ENCODE results near the gene TTI1.
"Not testable (repeated sequence)": the region's sequence is repeated elsewhere in the genome, so short reads cannot be mapped to it uniquely, and the experiment has no call there.

TTI1 gene

DNA sequence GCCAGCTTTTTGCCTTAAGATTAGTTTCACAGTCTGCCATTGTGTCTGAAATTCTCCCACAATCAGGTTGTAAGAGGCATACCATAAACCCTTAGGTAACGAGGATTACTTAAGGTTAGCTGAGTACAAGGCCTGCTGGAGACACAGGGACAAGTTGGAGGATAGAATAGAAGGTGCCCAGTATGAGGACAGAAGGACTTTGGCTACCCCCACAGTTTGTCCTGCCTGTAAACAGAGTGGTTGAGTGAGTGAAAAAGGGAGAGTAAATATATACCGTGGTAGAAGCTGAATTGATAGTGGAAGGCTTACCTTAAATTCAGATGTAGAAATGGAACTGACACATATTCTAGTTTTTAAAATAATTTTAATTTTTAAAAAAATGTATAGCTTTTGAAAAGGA is 19.6 kb upstream of the TTI1 start:
- no peak for DNase-seq

DNA sequence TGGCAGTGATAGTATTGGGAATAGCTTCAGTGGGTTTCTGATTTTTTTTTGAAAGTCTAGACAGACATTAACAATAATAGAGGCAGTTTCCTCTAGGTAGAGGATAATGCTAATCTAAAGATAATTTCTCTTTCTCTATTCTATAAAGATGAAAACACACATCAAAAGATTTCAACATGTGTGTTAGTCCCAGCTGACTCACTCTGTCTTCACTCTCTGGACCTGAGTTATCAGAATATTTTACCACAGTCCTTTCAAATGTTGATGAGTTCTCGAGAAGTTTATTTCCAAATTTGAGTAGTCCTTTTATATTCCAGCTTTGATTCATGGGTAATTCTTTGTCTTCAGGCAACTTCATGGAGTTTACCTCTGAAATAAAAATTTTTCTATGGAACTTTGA is 17.4 kb upstream of the TTI1 start:
- no peak for DNase-seq

DNA sequence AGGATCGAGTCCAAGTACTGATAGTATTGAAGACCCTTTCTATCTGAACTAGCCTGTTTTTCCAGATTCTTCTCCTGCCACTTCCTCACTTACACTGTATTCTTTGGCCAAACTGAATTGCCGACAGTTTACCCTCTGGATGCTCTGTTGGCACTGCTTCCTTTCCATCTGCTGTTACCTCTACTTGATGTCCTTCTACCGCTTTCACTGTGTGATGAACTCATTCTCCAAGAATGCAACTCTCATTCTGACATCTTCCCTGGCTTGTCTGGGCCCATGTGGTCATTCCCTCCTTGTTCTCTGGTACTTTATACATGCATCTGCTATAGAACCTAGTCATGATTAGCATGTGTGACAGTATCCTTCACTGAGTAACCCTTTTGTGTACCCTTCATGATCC is 16.5 kb upstream of the TTI1 start:
- DNase-seq: no peak

DNA sequence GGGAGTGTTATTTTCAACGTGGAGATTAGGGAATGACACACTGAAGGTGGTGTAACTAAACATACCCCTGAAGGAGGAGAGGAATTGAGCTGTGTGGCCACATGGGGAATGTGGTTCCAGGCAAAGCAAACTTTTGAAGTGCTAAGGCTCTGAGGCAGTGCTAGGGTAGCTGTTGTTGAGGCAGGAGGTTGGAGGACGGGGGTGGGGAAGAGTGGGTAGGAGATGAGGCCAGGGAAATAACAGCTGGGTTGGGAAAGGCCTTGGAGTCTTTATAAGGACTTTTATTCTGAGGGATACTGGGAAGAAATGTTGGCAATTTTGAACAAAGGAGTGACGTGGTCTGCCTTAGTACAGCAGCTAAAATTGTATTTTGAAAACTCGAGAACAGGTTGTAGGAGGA is 13.3 kb upstream of the TTI1 start:
- no peak for DNase-seq

DNA sequence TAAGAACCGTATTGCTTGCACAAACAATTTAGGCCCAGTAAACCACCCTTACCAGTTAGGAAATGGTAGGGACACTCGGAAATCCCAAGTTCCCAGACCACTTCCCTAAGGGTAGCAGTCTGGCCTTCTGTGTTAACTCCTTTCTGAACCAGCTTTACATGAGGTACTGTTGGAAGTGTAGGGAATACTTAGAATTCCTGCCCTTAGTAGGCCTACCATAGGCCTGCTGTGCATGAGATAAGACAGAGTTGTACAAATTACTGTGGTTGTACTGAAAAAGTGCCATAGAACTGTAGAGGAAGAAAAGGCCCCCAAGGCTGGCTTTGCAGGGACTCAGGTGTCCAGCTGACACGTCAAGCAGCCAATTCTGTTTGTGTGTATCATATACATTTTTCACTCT is 11.4 kb upstream of the TTI1 start:
- no peak for DNase-seq

DNA sequence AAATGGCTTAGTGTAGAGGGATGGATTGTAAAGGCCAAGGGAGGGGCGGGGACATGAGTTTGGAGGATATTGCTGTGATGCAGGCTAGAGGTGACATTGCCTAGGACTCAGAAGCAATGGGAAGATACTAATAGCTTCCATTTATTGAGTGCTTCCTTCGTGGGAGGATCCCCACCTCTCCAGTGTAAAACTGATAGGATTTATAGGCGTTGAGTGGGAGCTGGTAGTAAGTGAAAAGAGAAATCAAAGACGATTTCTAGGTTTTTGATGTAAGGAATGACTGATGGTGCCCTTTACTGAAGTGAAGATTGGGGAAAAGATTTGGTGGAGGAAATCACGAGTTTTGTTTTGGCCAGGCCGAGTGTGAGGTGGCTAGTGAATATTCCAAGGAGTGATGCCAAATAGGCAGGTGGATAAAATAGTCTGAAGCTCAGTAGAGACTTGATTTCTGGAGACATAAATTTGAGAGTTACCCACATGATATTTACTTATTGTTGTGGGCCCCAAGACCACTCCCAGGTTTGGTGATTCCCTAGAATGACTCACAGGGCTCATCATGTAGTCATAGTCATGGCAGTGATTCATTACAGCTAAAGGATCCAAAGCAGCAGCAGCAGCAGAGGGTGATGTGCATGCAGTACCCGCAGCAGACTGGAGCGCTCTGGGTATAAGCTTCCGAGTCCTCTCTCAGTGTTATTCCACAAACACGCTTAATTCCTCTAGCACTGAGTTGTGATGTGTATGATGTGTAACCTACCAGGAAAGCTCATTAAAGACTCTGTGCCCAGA is 10.4 kb upstream of the TTI1 start:
- no peak for DNase-seq

DNA sequence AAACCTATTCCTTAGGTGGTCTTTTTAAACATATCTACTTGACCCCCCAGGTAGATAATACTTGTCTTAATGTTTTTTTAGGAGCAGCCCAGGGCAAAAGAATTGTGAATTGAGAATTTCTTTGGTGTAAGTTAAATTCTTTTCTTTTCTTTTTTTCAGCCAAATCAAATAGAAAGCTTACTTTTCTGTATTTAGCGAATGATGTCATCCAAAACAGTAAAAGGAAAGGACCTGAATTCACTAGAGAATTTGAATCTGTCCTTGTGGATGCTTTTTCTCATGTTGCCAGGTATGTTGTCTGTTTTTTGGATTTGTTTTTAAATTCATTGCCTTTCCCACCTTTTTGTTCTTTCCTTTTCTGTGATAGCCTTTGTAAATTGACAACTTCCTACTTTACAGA is 7.0 kb upstream of the TTI1 start:
- DNase-seq: no peak

DNA sequence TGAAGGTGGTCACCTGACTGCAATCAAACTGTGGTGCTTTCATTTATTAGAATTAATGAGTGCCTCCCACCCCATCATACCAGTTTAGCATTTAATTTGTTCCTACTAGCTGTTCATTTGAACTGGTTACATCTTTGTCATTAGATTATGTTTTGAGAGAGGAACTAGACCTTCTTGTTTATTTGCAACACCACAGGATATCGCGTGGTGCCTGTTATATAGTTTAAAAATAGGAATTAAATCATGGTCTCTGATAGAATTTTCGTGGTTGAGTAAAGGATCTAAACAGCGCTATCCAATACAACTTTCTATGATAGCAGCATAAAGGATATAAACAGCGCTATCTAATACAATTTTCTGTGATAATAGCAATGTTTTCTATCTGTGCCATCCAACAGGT is 3.1 kb upstream of the TTI1 start:
- no peak for DNase-seq

DNA sequence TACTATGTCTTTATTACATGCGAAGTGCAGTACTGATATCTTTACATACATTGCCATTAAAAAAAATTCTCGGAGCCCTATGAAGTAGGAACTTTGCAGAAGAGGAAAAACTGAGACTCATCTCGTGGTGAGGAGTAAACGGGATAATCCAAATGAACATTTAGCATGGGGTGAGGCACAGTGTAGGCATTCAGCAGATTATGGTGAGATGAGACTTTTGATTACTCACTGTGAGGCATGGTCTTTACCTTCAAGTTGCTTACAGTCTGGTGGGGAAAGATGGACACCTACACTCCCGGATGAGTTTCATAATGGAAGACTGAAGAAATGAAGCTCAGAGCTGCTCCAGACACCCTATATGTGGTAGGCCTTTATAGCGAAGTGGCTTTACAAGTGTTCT is 1.7 kb upstream of the TTI1 start:
- DNase-seq: no peak

DNA sequence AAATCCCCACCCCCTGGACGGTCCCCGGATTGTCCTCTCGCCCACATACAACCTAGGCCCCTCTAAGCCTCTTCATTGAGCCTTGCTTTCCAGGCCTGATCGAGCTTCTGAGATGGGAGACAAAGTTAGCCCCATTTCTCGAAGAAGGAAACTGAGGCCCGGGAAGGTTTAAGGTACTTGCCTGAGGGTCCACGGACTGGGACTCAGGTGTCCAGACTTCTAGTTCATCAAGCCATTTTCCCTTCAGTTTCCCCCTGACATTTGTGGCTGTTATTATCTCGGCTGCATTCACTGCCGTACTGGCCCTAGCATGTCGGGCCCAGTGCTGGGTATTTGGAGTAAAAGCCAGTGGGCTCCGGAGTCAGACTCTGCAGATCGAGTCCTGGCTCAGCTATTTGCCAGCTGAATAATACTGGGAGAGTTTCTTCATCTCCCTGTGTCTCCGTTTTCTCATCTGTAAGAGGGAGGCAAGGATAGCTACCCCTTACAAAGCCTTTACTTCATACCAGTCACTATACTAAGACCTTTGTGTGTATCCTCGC is 923 bp upstream of the TTI1 start:
- DNase-seq: no peak

DNA sequence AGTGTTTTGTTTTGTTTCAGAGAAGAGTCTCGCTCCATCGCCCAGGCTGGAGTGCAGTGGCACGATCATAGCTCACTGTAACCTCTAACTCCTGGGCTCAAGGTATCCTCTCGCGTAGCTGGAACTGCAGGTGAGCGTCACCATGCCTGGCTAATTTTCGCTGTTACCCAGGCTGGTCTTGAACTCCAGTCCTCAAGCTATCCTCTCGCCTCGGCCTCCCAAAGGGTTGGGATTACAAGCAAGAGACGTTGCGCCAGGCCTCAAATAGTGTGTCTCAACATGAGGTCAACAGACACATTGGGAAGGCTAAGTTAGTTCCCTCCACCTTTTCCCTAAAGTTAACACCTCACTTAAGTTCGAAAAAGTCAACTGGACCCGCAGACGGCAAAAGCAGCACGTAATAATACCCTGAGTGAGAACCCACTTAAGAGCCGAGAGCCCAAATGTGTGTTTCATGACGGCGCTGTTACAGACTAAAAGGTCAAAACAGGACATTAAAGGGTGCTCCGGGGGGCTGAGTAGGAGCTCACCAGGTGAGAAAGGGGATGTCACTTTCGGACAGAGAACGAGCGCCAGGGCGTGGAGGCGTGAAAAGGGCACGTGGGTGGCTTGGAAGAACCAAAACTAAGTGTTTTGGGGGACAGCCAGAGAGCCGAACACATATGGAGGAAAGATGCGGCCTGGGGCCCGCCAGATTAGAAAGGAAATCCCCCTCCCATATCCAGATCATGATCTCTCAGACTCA is 499 bp downstream of the TTI1 start:
- no peak for DNase-seq

DNA sequence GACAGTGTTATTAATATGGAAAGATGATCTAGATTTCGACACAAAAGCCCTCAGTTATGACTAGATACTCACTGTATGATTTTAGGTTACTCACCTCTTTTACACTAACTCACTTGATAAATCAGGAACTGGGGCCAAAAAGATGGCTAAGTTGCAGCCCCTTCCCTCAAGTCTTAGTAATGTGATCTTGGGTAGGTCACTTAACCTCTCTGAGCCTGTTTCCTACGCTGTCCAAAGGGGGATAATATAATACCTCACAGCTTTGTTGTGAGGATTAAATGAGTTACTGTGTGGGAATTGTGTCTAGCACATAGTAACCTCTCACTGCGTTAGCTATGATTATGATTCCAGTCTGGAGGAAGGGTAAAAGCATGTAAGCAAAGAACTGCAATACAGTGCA is 1.3 kb downstream of the TTI1 start:
- DNase-seq: no peak

DNA sequence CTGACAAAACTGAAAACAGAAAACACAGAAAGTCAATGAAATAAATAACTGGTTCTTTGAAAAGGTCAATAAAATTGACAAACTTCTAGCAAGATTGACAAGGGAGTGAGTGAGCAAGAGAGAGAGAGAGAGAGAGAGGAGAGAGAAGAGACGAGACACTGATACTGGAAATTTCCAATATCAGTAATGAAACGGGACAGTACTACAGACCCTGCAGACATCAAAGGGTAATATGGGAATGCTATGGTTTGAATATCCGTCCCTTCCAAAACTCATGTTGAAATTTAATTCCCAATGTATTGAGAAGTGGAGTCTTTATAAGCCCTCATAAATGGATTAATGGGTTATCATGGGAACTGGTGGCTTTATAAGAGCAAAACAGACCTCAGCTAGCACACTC is 3.8 kb downstream of the TTI1 start:
- no peak for DNase-seq

DNA sequence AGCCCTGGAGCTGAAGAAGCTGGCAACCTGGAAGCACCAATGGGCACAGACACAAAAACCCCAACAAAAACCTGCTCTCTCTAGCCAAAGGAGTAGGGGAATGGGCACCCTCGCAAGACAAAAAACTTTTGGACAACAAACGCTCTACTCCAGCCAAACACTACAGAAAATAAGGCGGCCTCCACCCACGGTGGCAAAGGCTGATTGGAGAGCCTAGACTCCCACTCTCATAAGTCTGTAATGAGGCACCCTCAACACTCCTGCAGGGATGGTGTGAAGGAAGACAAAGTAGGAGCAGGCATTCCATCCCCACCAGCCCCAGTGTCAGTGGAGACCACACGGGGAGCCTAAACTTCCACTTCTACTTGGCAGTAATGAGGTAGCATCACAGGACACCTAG is 8.8 kb downstream of the TTI1 start:
- DNase-seq: no peak

DNA sequence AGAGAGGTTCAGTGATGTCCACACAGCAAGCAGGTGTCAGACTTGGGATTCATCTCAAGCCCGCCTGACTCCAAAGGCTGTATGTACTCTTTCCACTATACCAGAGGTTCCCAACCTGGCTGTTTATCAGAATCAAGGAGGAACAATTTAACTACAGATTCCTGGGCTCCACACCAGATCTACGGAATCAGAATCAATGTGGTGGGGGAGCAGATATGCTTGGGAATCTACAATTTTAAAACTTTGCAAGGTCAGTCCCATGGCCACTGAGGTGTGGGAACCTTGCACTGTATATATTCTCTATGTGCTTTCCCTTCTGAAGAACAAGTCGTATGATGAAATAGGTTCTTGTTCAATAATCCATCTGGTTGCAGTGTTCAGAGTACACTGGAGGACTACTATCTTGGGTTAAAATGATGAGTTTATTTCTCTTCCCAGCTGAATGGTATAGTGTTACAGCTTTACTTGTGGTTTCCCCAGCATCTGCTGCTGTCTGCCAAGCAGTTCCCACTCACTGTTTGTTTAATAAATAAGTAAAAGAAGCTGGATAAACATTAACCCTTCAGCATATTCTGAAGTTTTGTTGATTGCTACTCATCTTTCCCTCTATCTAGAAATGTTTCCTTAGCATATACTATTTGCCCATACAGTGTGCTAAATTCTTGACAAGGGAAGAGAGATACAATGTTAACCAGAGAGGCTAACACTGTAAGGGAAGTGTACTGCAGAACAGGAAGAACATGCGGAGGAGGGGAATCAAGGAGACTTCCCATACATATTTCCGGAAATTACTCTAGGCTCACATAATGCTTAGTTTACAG is 9.9 kb downstream of the TTI1 start:
- no peak for DNase-seq

DNA sequence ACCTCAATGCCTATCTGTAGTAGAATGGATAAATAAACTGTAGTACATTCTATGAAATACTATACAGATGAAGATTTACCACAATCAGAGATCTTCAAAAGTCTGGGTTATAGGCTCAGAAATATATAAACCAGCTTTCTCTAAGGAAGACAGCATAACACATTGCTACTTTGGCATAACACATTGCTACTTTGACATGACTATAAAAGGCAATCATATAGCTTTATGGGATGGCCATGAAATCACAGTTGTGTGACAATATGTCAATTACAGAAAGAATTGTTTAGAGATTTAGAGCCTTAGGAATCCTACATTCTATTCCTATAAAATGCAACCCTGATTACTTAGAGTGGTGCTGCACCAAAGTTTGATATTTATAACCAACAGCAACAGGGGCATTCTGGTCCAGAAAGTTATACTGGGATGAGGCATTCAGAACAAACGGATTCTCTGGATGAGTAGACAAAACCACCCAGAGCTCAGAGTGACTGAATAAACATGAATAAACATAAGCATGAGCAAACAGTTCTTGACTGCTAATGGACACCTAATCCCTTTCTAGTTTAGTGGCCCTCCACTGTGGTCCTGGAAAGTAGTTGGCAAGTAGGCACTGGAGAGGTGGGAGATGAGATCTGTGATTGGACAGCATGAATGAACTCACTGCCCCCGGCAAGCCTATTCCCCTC is 12.0 kb downstream of the TTI1 start:
- no peak for DNase-seq

DNA sequence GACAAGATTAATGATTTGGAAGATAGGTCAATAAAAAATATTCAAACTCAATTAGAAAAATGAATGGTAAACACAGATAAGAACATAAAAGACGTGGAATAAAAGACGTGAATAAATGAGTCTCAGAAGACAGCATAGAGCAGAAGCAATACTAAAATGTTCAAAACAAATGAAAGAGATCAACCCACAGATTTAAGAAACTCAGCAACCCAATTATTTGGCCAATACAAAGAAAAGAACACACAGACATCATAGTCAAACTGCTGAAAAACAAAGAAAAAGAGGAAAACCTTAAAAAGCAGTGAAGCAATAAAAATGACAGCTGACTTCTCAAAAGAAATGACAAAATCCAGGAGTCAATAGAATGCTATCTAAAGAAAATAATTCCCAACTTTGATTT is 14.9 kb downstream of the TTI1 start:
- no peak for DNase-seq

DNA sequence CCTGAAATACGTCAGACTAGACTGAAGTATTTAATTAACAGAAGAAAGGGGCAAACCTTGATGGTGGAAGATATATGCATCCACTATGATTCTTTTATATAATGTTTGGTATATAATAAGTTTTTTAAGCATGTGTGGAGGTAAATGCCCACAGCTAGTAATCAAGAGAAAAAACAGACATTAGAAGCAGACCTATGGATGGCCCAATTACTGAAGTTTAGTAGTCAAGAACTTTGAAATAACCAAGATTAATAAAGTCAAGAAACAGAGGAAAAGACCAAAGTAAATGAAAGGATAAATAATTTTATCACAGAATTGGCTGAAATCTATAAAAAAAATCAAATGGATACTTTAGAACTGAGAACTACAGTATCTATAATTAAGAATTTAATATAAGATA is 15.3 kb downstream of the TTI1 start:
- no peak for DNase-seq

DNA sequence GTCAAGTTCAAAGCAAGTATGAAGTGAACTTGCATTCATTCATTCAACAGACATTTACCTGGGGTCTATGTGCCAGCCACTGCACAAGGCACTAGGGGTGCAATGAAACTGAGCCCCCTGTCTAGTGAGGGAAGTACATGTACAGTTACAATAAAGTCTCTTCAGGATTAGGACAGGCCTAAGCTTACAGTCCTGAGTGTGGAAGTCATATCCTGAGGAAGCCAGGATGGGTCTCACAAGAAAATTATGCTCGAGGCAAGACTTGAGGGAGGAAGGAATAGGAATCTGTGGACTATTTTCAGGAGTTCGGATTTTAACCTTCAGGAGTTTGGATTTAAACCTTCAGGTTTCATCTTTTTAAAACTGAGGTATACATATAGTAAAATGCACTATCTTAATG is 19.4 kb downstream of the TTI1 start:
- no peak for DNase-seq

DNA sequence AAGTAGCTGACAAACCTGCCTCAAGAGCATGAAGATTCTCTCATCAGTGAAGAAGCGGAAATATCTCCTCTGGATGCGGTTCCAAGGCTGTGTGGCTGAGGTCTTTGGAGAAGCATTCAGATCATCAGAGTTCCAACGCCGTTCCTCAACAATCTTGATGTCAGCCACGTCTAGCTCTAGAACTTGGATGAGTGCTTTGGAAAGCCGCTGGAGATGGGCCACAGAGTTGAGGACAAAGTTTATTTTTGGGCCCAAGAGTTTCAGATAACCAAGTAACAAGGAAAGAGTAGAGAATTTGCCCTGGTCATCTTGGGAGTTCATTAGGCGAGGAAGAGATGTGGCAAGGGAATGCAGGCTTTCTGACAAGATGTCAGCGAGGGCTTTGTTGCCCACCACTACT is 20.9 kb downstream of the TTI1 start:
- DNase-seq: no peak

DNA sequence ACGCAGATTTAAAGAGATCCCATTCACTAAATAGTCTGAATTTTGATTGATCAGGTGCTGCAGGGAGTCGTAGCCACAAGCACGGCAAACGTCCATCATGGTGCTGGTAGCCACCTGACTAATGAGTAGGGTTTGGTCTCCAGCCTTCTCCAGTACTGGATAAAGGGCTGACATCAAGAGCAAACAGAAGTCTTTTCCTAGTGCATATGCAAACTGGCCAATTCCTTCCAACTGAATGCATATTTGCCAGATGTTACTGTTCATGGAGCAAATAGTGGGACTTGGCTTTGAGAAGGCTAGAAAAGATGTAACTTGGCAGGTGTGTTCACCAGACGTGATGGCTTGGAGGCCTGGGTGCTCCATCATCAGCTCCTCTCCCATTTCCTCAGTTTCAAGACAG is 21.6 kb downstream of the TTI1 start:
- no peak for DNase-seq

DNA sequence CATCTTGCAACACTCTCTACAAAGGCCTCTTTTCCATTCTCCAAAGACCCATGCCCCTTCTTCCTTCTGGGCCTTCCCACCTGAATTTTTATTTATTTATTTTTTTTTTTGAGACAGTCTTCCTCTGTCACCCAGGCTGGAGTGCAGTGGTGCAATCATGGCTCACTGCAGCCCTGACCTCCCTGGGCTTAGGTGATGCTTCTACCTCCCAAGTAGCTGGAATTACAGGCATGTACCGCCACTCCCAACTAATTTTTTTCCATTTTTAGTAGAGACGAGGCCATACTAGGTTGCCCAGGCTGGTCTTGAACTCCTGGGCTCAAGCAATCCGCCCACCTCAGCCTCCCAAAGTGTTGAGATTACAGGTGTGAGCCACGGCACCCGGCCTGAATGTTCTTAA is 23.8 kb downstream of the TTI1 start:
- DNase-seq: not testable (repeated sequence)

Measured in activated CD4-positive, alpha-beta T cell treated with anti-CD3 and anti-CD28 coated beads, Interleukin-2, amount 50 U/mL, for 1 hour (primary cell).